Coronary artery (tissue), 2 donors: ENCODE results near the gene UQCC2.

Experiments used
- DNase-seq: peaks from one replicate; pipeline ENCODE4 v3.0.0-alpha.2; 2017; ENCODE audit warnings: low spot score
- H3K27ac ChIP-seq, 2 donors: fragments of 200-600 bp; sonication (generic); one replicate each; pipeline ENCODE4 v1.5.1; 2016 to 2019
- H3K4me3 ChIP-seq: fragments of 200-600 bp; sonication (generic); 2 replicates; pipeline ENCODE4 v1.5.1; 2016; ENCODE audit warnings: mild to moderate bottlenecking, moderate library complexity
- TF ChIP-seq, protein P1 (sequence below): fragments of 200-600 bp; sonication (generic); IDR thresholded peaks from one replicate; pipeline ENCODE4 v1.5.1; 2019; ENCODE audit warnings: antibody characterized with exemption

UQCC2 gene

GRCh38 chr6:33658982-33659689 is 52.4 kb downstream of the UQCC2 start:
- H3K4me3 ChIP-seq: no peak overlapping the region
- no peak for DNase-seq
- no peak overlapping the region for H3K27ac ChIP-seq
- TF ChIP-seq, protein P1, sequence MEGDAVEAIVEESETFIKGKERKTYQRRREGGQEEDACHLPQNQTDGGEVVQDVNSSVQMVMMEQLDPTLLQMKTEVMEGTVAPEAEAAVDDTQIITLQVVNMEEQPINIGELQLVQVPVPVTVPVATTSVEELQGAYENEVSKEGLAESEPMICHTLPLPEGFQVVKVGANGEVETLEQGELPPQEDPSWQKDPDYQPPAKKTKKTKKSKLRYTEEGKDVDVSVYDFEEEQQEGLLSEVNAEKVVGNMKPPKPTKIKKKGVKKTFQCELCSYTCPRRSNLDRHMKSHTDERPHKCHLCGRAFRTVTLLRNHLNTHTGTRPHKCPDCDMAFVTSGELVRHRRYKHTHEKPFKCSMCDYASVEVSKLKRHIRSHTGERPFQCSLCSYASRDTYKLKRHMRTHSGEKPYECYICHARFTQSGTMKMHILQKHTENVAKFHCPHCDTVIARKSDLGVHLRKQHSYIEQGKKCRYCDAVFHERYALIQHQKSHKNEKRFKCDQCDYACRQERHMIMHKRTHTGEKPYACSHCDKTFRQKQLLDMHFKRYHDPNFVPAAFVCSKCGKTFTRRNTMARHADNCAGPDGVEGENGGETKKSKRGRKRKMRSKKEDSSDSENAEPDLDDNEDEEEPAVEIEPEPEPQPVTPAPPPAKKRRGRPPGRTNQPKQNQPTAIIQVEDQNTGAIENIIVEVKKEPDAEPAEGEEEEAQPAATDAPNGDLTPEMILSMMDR: no peak

DNA sequence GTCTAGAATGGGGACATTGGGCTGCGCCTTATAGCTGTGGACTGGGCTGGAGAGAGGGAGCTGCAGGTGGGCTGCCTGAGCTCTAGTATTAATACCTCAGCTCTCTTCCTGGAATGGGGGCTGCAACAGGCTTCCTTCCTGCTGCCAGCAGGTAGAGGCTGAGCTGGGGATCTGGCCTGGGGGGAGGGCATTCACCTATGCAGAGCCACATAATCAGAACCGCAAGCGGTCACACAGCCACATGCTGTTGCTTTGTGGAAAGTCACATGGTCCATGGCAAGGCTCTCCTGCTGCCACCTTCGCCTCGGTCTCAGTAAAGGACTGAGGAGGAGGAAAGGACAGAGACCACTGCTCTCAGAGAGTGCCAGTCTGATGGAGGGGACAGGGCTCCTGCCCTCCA is 54.7 kb downstream of the UQCC2 start:
- H3K4me3 ChIP-seq: no peak overlapping the region
- DNase-seq: no peak
- H3K27ac ChIP-seq: no peak overlapping the region
- TF ChIP-seq, protein P1: no peak

- TF ChIP-seq, protein P1: no peak
- H3K27ac ChIP-seq: no peak overlapping the region
- DNase-seq: no peak
- no peak overlapping the region for H3K4me3 ChIP-seq
Measured at GRCh38 chr6:33654831-33655554, 56.5 kb downstream of the UQCC2 start.

- TF ChIP-seq, protein P1: no peak
- no peak overlapping the region for H3K4me3 ChIP-seq
- no peak overlapping the region for H3K27ac ChIP-seq
- no peak for DNase-seq
Measured at GRCh38 chr6:33652002-33652401, 59.5 kb downstream of the UQCC2 start.

DNA sequence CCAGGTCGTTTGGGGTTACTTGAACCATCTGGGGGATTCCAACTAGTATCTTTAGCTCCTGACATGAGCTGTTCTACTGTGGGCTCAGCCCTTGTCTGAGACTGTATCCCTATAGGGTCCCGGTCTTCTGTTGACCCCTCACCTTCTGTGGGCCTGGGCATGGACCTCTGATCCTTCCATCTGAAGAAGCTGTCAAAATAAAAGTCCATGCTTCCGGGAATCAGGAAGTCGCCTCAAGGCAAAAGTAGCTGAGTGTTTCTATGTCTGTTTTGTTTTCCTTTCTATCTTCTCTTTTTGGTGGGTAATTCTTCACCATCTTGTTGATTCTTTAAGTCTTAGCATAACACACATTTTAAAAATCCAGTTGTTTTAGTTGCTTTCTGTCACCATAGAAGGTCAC is 60.1 kb downstream of the UQCC2 start:
- Histone ChIP-seq H3K27ac (no peak overlapping the region), H3K4me3 (no peak overlapping the region)
- TF ChIP-seq, protein P1: no peak
- DNase-seq: no peak
